ENCODE measurements around the gene RYR3. TPM values are rescaled to one million over a fixed set of nuclear protein-coding genes. Genes with fewer than 3 reads are reported as not detected.

RYR3 gene
- total RNA-seq, 1 experiment from 2014 or later: not detected

Other genes with a start within 250 kb of the RYR3 start
- gene FMN1, start 116.3 kb upstream of the RYR3 start, total RNA-seq (2014; rRNA removed): 2.4 and 2.9 TPM in 2 replicates